Stimulated activated CD8-positive, alpha-beta memory T cell treated with anti-CD3 and anti-CD28 coated beads, Interleukin-15, amount 100 ng/mL, for 48 hours (primary cell): ENCODE results near the gene EFHC1.

ENCODE experiments used
- DNase-seq, 2 donors: peaks; one replicate each; pipeline ENCODE4 v3.0.0-alpha.2; 2020; ENCODE audit warnings: low read depth in 2 of 2

EFHC1 gene

DNA sequence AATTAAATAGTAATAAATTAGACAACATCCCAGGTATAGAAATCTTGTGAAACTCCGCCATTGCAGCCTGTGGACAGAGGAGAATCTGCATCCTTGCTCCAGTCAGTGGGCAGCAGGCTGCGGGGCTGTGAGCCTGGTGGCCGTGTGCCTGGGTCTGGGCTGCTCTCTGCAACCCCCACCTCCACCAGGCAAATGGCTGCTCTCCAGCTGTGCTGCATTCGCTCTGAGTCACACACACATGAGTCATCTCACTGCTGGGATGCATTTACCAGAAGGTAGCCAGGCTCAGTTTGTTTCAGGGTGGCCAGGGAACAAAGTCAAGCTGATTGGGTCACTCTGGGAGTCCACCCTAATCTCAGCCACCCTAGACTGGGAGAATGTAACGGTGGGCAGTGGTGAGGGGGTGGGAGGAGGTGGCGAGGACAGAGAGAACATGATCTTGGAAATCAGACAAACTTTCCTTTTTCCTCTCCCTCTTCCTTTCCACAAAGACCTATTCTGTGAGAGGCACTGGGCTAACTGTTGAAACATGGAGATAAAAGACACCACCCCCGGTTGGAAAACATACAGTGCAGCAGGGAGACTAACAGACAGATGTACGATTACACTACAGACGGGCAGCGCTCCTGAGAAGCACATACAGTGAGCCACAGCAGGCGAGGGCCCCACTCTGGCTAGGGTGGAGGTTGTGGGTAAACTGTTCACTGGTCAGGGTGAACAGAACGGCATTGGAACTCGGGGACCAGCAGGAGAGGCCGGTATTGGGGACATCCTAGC lies 97.5 kb downstream of the EFHC1 start:
- DNase-seq, result peak; percentile 38 to 44

DNA sequence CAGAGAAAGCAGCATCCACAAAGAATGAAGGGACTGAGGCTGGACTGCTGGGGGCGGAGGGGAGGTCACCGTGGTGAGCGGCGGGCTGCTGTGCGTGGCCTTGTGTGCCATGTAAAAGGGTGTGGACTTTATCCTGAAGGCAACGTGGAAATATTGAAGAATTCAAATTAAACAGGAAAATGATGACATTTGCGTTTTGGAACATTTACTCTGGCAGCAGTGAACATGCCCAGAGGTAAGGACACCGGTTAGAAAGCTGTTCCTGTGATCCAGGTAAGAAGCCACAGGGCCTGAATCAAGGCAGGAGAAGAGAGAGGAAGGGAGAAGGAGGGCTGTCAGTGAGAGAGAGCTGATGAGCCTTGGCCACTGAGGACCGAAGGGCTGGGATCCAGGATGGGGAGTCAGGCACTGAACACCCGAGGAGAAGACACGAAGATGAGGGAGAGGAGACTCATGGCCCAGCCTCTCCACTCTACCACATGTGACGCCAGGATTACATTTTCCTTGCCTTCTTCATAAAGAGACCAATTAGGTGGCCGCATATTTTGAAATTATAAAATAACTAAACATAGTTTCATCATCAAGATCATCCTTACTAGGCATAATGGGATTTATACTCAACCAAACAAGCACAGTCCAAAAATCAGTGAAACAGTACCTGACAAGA lies 98.3 kb downstream of the EFHC1 start:
- no peak for DNase-seq

DNA sequence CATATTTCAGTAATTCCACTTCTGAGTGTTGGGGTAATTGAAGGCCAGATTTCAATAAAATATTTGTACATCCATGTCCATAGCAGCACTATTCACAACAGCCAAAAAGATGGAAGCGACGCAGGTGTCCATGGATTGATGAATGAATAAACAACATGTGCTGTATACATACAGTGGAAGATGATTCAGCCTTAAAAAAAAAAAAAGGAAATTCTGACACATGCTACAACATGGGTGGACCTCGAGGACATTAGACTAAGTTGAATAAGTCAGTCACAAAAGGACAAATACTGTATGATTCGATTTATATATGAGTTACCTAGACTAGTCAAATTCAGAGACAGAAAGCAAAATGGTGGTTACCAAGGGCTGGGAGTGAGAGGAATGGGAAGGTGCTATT lies 99.5 kb downstream of the EFHC1 start:
- no peak for DNase-seq

DNA sequence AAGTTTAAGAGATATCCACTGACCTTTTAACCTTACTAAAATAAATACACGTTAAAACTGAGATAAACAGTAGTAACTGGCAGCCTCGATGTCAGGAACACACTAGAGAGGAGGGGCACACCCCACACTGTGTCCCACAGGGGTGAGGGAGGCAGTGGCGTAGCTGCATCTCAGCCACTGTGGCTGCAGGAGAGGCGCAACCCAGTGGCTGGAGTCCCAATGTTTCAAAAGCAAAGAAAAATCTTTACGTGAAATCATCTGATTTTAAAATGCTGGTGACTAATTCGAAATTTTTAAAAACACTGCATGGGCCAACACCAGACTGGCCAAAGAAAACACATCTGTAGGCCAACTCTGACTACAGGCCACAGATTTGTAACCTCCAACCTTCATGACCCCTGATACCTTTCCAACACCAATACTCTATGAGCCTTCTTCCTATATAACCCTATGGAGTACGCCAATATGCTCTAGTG lies 102.0 kb downstream of the EFHC1 start:
- no peak for DNase-seq

DNA sequence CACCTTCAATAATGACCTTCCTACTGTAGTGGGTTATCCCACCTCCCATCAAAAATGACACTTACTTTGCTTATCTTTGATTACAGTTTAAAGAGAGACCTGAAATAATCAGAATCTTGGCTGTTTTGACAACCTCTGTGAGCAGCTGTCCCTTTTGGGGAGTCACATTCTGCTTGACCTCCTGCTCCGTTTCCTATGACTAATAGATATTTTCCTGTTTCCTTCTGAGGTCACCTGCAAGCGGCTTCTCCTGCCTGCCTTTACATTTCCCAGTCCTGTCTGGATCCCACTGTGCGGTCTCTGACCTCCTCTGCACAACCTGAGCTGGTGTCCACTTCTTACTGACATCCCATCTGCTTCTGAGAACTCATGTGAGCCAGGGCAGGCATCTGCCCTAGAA lies 102.5 kb downstream of the EFHC1 start:
- DNase-seq, result no peak

DNA sequence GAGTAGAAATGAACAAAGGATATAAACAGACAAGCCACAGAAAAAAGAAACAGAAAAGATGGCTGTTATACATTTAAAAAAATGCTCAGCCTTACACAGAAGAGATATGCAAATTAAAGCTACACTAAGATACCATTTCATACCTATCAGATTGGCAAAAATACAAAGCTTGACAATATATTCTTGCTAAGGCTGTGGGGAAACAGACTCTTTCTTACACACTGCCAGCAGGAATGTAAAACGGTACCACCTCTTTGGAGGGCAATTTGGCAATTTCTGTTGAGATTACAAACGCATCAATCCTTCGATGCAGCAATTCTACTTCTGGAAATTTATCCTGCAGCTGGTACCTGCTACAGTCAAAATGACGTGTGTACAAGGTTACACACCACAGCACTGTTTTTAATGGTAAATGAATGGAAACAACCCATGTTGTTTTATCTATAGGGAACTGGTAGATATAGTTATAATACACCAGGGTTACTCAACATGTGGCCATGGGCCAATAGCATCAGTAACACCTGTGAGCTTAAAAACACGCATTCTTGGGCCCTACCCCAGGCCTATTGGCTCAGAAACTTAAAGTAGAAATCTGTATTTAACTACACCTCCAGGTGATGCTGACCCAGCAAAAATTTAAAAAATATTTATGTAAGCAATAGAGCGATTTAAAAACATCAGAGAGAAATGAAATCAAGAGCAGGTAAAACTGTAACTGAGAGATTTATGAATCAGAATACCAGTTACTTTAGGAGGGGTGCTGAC lies 103.4 kb downstream of the EFHC1 start:
- DNase-seq, result no peak

DNA sequence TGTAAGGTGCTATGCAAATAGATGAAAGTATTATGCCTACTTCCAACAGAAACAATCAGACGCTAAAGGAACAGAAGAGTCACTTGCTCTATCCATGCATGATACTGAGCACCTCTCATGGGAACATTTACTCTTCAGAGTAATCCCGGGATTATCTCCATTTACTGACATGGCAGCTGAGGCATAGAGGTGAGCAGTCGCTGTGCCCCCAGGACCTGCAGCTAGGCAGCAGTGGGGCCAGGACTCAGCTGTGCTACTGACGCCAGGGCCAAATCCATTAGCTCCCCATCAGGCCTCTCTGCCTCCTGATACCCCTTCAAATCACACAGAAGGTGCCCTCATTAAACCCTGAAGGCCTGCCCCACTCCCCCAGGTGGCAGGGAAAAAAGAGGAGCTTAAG lies 104.8 kb downstream of the EFHC1 start:
- DNase-seq, result no peak

DNA sequence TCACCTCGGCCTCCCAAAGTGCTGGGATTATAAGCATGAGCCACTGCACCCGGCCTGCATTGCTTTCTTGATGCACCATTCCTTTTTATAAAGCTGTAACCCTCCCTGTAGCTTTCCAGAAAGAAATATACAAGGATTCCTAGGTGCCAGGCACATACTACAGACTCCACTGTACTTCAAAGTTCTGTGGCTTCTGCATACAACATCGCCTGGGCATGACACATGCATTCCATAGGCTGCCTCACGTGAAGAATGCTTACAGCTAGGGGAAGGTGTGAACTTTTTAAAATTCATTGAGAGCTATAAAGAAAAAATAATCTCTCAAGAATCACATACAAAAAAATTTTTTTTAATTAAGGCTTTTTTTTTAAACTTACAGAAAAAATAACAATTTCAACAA lies 106.5 kb downstream of the EFHC1 start:
- DNase-seq, result no peak

DNA sequence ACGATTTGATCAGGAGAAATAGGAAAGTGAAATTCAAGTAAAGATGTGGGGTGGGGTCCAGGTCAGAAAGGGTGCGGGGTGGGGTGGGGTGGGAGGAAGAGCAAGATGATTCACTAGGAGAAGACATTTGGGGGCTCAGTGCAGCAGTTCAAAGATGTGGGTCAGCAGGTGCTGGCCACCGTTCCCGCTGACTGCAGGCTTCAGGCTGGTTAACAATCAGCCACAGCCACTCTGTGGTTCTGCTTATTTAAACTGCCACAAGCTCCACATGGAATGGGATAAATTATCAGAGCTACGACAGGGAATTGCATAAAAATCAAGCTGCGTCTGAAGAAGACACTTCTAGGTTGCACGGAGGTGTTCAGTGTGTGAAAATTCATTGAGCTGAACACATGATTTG lies 107.3 kb downstream of the EFHC1 start:
- DNase-seq, result no peak

DNA sequence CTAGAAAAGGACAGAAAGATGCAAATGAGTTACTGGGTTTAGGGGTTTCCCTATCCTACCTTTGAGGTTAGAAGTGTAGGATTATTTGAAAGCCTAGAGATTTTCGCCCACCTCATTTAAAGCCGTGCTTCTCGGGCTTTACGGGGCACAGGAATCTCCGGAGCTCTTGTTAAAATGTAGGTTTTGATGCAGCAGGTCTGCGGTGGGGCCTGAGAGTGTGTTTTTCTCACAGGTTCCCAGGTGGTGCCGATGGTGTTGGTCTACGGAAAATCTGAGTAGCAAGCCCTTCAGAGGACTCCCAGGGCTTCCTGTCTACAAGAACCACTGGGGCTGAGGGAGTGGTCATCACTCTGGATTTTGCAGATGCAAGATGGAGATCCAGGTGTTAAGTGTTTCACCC lies 109.2 kb downstream of the EFHC1 start:
- DNase-seq, result no peak

DNA sequence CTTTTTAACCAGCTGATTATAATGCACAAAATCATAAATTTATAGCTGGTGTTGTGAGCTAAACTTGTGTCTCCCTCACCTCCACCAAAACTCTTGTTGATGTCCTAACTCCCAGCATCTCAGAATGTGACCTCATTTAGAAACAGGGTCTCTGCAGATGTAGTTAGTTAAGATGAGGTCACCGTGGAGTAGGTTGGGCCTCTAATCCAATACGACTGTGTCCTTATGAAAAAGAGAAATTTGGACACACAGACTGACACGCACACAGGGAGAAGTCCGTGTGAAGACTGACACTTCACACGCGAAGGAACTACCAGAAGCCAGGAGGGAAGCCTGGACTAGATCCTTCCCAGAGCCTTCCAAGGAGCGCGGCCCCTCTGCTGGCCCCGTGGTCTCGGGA lies 110.2 kb downstream of the EFHC1 start:
- no peak for DNase-seq

DNA sequence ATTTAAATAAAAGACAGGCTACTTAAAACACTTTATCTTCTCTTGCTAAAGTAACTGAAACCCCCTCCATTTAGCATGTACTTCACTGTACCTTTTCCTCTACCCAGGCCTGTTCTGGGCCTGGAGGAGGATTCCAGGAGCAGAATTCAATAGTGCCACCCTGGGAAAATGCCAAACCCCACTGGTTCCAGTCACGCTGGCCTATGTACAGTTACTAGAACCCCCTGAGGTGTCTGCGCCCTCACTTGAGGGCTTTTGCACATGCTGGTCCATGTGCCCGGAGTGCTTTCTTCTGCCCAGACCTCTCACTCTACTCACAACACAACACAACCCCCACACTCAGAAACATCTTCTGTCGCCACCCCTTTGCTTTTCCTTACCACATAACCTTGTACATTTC lies 111.3 kb downstream of the EFHC1 start:
- no peak for DNase-seq

DNA sequence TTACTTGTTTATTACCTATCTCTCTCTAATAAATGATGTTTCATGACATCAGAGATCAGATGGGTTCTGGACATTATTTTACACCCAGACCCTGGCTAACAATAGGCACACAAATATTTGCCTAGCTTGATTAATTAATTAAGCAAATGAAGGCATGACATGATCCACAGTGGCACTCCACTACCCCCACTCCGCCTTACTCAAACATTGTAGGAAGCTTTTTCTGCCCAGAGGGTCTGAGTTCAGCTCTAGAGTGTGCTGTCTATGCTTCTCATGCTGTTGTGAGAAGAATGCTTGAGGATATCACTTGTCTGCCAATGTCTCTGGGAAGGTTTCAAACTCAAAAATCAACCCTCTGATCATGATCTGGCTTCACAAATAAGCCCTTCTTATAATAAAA lies 111.7 kb downstream of the EFHC1 start:
- DNase-seq, result no peak

DNA sequence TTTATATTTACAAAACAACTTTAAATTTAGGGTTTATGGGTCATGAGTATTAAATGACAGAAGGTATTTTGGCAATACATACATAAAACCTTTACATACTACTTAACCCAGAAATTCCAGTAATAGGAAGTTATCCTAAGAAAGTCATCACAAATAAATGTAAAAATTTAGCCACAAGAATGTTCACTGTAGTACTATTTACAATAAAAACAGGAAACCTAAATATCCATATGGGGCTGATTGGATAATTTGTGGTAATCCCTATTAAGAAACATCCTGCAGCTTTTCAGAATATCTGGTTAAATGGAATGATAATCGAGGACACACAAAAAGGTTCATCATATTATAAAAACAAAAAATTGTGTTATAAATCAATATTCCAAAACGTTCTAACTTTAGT lies 112.3 kb downstream of the EFHC1 start:
- DNase-seq, result no peak

DNA sequence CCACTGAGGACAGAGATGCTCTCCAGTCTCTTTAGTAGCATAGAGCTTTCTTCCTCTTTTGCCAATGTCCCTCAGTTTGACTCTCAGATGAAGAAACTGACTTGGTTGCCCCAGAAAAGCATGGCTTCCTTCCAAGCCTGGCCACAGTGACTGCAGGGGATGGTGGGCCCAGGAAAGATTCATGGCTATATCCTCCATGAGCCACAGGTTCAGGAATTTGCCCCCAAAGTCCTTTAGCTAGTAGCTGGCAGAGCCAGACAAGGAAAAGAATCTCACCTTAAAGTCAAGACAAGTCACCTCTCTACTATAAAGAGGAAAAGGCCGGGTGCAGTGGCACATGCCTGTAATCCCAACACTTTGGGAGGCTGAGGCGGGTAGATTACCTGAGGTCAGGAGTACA lies 113.3 kb downstream of the EFHC1 start:
- no peak for DNase-seq

DNA sequence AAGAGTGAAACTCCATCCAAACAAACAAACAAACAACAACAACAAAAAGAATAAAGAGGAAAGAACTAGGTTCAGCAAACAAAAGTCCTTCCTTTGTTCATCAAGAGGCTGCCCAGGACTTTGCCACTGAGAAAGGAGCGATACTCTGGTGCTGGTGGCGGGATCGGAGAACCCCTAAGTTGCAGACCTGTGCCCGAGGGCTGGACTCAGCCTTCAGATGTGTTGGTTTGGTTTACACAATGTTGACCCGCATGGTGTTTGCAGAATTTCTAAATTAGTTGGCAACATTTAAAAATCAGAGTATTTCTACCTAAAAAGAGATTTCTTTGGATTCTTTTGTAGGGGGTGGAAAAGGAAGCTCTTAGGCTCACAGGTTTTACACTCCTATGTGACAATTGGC lies 114.2 kb downstream of the EFHC1 start:
- no peak for DNase-seq

DNA sequence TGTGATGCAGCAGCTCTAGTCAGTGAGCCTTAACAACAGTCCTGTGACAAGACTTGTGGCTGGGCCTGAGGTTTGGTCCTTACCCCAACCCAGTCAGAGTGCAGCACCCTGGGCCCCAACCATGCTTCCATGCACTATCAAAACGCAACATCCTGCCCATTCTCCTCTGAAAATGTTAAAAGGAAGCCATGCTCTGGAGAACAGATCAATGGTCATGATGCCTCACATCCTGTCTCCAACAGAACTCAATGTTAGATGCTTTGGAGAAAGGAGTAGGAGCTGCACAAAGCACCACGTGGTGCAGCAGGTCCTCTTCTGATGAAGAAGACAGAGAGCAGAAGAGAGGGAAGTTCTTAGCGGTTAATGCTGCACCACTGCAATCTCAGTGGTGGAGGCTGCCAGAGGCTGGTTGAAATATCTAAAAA lies 114.8 kb downstream of the EFHC1 start:
- DNase-seq, result peak; percentile 28 to 42

DNA sequence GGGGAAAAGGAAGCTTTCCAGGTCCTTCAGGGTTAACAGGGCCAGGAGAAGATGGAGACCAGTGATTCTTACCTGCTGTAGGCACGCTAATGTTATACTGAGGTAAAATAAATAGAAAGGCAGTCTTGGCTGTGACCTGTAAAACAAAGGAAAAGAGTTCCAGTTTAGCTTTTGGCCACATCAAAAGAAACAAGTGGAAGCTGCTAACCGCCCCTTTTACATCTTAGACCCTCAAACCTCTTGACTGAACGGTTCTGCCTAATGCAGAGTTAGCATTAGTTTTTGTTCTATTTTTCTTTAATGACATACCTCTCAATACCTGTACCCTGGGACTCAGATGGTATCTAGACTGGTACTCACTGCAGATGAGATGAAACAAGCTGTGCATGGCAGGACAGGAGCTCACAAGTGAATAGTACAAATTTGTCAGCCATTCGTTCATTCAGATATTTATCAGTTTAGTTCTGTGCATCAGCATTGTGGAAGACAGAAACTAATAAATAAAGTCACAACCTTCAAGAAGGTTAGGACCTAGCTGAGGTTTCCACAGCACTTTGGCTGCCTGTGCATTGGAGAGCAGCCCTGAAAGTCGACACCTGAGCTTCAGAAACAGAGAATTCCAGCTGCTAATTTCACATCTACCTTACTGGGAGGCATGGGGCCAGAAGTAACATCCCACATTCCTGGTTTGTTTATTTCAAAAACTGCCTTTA lies 115.7 kb downstream of the EFHC1 start:
- DNase-seq, result no peak

DNA sequence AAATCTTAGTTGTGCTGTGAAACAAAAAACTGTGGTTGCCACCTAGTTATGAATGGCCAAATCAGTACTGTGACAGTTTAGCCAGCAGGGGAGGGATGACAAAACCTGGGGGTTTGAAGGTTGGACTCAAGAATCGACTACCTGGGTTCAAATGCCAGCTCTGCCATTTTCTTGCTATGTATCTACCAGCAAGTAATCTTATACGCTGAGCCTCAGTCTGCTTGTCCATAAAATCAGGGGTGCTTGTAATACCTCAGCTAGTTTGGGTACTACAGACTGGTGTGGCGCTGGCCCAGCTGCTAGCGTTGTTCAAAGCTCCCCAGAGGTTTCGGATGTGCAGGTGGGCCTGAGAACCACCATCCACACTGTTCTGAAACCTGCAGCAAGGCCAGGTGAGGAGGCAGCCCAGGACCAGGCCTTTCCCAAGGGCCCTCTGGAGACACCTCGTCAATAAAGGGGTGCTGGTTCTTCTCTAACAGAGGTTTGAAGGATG lies 116.3 kb downstream of the EFHC1 start:
- no peak for DNase-seq

DNA sequence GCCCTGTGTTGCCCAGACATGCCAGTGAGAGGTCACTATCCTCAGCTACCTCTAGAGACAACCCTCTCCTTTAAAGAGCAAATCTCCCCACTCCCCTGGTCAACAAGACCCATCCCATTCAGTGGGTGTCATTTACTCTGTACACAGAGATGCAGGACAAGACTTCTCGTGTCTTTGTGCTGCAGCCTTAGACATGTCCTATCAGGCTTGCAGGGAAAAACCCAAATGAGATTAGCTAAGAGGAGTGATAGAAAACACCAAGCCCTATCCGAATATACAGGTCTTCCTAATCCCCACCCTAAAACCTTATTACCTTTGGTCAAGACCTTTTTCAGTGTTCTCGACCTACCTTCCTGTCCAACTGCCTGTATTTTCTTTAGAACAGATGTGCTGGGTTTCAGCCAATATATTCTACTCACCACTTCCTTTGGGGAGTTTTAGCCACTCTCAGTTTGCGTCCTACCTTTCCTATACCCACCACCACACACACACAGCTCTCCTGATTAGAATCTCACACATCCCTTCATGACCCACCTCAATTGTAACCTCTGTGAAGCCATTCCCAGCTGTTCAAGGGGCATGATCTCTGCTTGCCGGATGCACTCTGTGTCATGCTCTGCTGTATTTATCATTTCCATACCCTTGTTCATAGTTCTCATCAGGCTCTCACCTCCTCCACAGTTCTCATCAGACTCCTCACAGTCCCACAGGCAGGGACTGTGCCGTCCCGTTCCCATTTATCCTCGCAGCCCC lies 117.0 kb downstream of the EFHC1 start:
- no peak for DNase-seq

DNA sequence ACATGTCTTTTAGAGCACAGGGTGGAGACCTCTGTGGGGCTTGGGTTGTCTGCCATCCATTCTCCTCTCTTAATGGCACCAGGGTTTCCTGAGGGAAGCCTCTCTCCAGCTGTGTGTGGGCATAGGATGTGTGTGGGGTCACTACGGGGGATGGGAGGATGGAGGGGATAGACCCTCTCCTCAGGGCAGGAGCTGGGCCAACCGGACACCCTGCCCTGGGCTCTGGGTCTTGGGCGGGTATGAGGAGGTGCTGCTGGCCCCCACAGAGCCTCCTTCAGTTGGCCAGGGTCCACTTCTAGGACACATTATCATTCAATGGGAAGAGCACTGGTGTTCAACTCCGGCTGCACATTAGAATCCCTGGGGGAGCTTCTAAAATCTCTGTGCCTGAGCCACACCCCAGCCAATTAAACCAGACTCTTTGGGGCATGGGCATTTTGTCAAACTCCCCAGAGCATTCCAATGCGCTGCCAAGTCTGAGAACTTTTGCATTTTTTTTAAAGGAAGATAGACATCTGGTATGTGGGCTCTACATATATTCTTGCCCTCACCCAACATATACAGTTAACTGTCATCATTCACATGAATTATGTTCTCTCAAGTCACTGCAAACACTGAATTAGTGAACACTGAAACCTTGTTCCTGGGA lies 118.2 kb downstream of the EFHC1 start:
- no peak for DNase-seq
